Measurements from ENCODE around the gene CERT1.

DNA sequence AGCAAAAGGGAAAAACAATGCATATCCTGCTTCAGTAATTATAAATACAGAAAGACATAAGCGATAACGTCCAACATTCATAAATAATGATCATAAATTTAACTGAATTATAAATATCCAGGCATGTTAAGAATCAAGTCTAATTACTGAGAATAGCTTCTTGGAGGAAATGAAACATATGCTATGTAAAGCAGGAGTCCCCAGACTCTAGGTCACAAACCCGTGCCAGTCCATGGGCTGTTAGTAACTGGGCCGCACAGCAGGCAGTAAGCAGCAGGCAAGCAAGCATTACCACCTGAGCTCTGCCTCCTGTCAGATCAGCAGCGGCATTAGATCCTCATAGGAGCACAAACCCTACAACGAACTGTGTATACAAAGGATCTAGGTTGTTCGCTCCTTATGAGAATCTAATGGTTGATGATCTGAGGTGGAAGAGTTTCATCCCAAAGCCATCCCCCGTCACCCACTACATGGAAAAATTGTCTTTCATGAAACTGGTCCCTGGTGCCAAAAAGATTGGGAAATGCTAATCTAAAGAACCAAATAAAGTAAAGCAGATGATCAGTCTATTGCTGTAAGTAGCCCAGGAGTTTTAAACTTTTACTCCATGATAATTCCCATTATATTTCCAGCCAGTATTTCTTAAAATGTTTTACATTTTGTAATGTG lies 50.4 kb downstream of the CERT1 start:
- TF ChIP-seq, protein P1, sequence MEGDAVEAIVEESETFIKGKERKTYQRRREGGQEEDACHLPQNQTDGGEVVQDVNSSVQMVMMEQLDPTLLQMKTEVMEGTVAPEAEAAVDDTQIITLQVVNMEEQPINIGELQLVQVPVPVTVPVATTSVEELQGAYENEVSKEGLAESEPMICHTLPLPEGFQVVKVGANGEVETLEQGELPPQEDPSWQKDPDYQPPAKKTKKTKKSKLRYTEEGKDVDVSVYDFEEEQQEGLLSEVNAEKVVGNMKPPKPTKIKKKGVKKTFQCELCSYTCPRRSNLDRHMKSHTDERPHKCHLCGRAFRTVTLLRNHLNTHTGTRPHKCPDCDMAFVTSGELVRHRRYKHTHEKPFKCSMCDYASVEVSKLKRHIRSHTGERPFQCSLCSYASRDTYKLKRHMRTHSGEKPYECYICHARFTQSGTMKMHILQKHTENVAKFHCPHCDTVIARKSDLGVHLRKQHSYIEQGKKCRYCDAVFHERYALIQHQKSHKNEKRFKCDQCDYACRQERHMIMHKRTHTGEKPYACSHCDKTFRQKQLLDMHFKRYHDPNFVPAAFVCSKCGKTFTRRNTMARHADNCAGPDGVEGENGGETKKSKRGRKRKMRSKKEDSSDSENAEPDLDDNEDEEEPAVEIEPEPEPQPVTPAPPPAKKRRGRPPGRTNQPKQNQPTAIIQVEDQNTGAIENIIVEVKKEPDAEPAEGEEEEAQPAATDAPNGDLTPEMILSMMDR (conservative IDR thresholded peaks at IDR 0.05), result no peak
- TF ChIP-seq EZH2 (IDR thresholded peaks at IDR 0.05; ENCODE audit: low read depth), result no peak

Measured in PC-9 (cell line).